DND-41 (cell line): Measurements from ENCODE around the gene PRR16.

ENCODE experiments used
- CTCF ChIP-seq: IDR thresholded peaks from 2 replicates; pipeline ENCODE4 v1.5.1; 2012; ENCODE audit warnings: borderline replicate concordance, low read length, moderate library complexity, mild to moderate bottlenecking; ENCODE audit not compliant: poor library complexity, severe bottlenecking; ENCODE audit errors: extremely low read depth
- EZH2 ChIP-seq: IDR thresholded peaks from 3 replicates; pipeline ENCODE4 v1.6.1; 2012; ENCODE audit warnings: borderline replicate concordance, low read depth, mild to moderate bottlenecking, moderate library complexity, low read length, inconsistent platforms; ENCODE audit not compliant: severe bottlenecking

DNA sequence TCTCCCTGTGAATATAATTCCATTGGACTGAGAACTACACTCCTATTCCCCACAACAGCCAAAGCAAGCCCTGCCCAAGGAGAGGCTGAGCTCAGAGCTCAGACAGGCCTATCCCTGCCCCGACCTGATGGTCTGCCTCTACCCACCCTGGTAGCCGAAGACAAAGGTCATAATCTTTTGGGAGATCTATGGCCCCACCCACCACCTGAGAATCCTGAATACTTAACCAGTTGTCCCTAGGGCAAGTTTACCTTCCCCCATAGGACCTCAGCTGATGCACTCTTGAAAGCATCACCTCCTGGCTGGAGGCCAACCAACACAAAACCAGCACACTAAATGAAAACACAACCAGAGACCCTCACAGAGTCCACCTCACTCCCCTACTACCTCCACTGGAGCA is 167.5 kb downstream of the PRR16 start:
- no peak for TF ChIP-seq EZH2
- TF ChIP-seq CTCF = no peak
